Thyroid gland (tissue), 4 donors: ENCODE data around the gene FMR1NB. TPM values are rescaled to one million over a fixed set of nuclear protein-coding genes. Genes with fewer than 3 reads are reported as not detected.

Experiments used
- DNase-seq, 2 donors: peaks; one replicate each; pipeline ENCODE4 v3.0.0-alpha.2; 2019
- H3K27ac ChIP-seq, 3 donors: fragments of 200-600 bp; sonication (generic); 1 replicate in 2 of 3; 2 replicates in 1 of 3; pipeline ENCODE4 v1.5.1; 2016 to 2019; ENCODE audit warnings: mild to moderate bottlenecking in 1 of 3, moderate library complexity in 1 of 3
- H3K27me3 ChIP-seq: fragments of 200-600 bp; sonication (generic); one replicate; pipeline ENCODE4 v1.5.1; 2019
- H3K36me3 ChIP-seq, 2 donors: fragments of 200-600 bp; sonication (generic); one replicate each; pipeline ENCODE4 v1.5.1; 2016 to 2019
- H3K4me1 ChIP-seq, 2 donors: fragments of 200-600 bp; sonication (generic); one replicate each; pipeline ENCODE4 v1.5.1; 2017 to 2019
- H3K4me3 ChIP-seq, 3 donors: fragments of 200-600 bp; sonication (generic); replicated peaks in 1 of 3; 1 replicate in 2 of 3; 2 replicates in 1 of 3; pipeline ENCODE4 v1.5.1; 2016; ENCODE audit warnings: mild to moderate bottlenecking in 1 of 3
- H3K9me3 ChIP-seq: fragments of 200-600 bp; sonication (generic); one replicate; pipeline ENCODE4 v1.5.1; 2017
- CTCF ChIP-seq, 6 experiments: fragments of 200-600 bp in 3 of 6; fragments of 450-650 bp in 3 of 6; sonication (generic) in 3 of 6; IDR thresholded peaks; one replicate each; pipeline ENCODE4 v1.5.1; 2016 to 2019; ENCODE audit warnings: antibody characterized with exemption in 6 of 6, mild to moderate bottlenecking in 2 of 6, inconsistent platforms in 1 of 6, moderate library complexity in 1 of 6
- POLR2A ChIP-seq, 2 donors: fragments of 450-650 bp; IDR thresholded peaks; one replicate each; pipeline ENCODE4 v1.6.1; 2017; ENCODE audit warnings: antibody characterized with exemption in 2 of 2, mild to moderate bottlenecking in 2 of 2, moderate library complexity in 1 of 2
- WGBS, 2 donors: methylation state at CpG; one replicate each; pipeline ENCODE4 v1.1.5; 2017; 5-methylcytosine and 5-hydroxymethylcytosine counted together
- intact Hi-C: fragments of 100-400 bp; cut with DNase I; formaldehyde crosslinking; loops from one replicate; pipeline ENCODE4 v1.15.1; 2023
- total RNA-seq, 4 donors: library from RNA; depleted of rRNA; stranded (reverse); fragments of >200 nt; gene quantifications; one replicate each; pipeline ENCODE4 v1.2.3, GENCODE V29; 2016

The FMR1NB gene, protein sequence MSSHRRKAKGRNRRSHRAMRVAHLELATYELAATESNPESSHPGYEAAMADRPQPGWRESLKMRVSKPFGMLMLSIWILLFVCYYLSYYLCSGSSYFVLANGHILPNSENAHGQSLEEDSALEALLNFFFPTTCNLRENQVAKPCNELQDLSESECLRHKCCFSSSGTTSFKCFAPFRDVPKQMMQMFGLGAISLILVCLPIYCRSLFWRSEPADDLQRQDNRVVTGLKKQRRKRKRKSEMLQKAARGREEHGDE
- total RNA-seq: under 1 TPM in 1 of 4 donors, not detected in 3; 0.67 TPM

GRCh38 chrX:147981038-147981752 is at the start of gene FMR1NB:
Gene FMR1NB, plus strand, starts transcription at chrX:147981337. Its CDS starts 66 bp downstream, at chrX:147981403.
- 88 to 97% methylated on average over 10 to 15 of the region's 35 CpGs for WGBS, 2 donors
- TF ChIP-seq POLR2A (IDR thresholded peaks at IDR 0.05) (no peak), CTCF (IDR thresholded peaks at IDR 0.05) (no peak)

GRCh38 chrX:147933815-147934214 is 47.3 kb upstream of the FMR1NB start:
- Histone ChIP-seq H3K27ac (no peak overlapping the region), H3K27me3 (no peaks in the 10 kb centered on the region), H3K36me3 (peaks cover 0 to 12% of the 10 kb centered on the region in 2 donors), H3K4me1 (no peaks in the 10 kb centered on the region), H3K9me3 (no peaks in the 10 kb centered on the region), H3K4me3 (no peak overlapping the region)
- no peak for DNase-seq
- TF ChIP-seq POLR2A (IDR thresholded peaks at IDR 0.05): no peak
- no peak for TF ChIP-seq CTCF (IDR thresholded peaks at IDR 0.05)
- intact Hi-C loops: no loop called here
- 96 to 100% methylated on average over 1 of the region's 1 CpG for WGBS, 2 donors

More at GRCh38 chrX:147981038-147981752, at the start of gene FMR1NB:
- Histone ChIP-seq H3K4me1 (no peaks in the 10 kb centered on the region), H3K9me3 (no peaks in the 10 kb centered on the region), H3K4me3 (no peak within 1 kb of the TSS), H3K27ac (no peak within 1 kb of the TSS), H3K36me3 (no peaks in the 10 kb centered on the region), H3K27me3 (no peaks in the 10 kb centered on the region)
- intact Hi-C loops: no loop called here
- no peak for DNase-seq

DNA sequence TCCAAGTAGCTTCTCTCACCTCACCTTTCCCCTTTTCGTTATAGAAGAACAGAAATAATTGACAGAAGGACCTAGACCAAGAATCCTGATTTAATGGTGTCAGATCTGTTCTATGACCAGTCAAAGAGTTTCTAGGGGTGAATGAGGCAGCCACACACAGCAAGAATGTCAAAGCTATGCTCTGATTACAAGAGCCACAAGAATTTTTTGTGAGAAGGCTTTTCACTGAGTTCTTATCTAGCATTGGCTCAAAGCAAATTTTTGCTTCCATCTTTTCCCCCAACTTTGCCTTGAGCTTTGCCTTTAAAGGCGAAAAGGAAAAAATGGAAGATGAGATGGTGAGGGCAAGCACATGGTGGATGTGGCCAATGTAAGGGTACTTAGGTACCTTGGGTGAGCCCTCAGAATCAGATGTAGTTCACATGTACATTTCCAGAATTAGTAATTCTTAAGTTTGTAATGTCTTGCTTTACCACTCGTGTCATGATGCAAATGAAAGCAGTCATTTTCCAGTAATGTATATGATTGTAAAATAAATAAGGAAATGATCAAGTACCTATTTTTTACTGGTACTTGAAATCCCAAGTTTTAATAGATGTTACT is 45.9 kb upstream of the FMR1NB start:
- TF ChIP-seq POLR2A (IDR thresholded peaks at IDR 0.05) (no peak), CTCF (IDR thresholded peaks at IDR 0.05) (no peak)
- Histone ChIP-seq H3K27ac (no peak overlapping the region), H3K4me1 (no peaks in the 10 kb centered on the region), H3K4me3 (no peak overlapping the region), H3K27me3 (no peaks in the 10 kb centered on the region), H3K36me3 (peaks cover 0 to 12% of the 10 kb centered on the region in 2 donors), H3K9me3 (no peaks in the 10 kb centered on the region)
- no peak for DNase-seq
- intact Hi-C loops: no loop called here
- WGBS, 2 donors: 94 to 96% methylated on average over 3 of the region's 3 CpGs

GRCh38 chrX:147945286-147945685 is 35.9 kb upstream of the FMR1NB start:
- H3K4me3 ChIP-seq: no peak overlapping the region
- no peaks in the 10 kb centered on the region for H3K9me3 ChIP-seq
- TF ChIP-seq POLR2A (IDR thresholded peaks at IDR 0.05) (no peak), CTCF (IDR thresholded peaks at IDR 0.05) (no peak)
- H3K36me3 ChIP-seq: peaks cover 9 to 18% of the 10 kb centered on the region in 2 donors
- no peaks in the 10 kb centered on the region for H3K27me3 ChIP-seq
- intact Hi-C loops: no loop called here
- H3K27ac ChIP-seq: no peak overlapping the region
- H3K4me1 ChIP-seq: no peaks in the 10 kb centered on the region
- WGBS, 2 donors: 94 to 97% methylated on average over 5 of the region's 5 CpGs
- DNase-seq: no peak

DNA sequence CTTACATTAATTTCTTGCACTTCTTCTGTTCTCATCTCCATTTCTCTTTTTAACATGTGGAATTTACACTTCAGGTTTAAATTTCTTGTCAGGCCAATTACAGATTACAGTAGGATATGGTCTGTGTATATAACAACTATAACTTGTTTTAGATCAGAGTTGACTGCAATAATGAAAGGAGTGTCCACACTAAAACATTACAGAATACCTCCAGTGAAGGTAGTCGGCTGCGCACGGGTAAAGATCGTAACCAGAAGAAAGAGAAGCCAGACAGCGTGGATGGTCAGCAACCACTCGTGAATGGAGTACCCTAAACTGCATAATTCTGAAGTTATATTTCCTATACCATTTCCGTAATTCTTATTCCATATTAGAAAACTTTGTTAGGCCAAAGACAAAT is 32.6 kb upstream of the FMR1NB start:
- intact Hi-C loops: no loop called here
- WGBS, 2 donors: 97 to 98% methylated on average over 7 of the region's 7 CpGs
- TF ChIP-seq CTCF (IDR thresholded peaks at IDR 0.05) (no peak), POLR2A (IDR thresholded peaks at IDR 0.05) (no peak)

More for the DNA sequence above, 32.6 kb upstream of the FMR1NB start:
- no peaks in the 10 kb centered on the region for H3K9me3 ChIP-seq
- H3K36me3 ChIP-seq: peaks cover 9 to 12% of the 10 kb centered on the region in 2 donors
- no peaks in the 10 kb centered on the region for H3K27me3 ChIP-seq
- no peak overlapping the region for H3K27ac ChIP-seq
- H3K4me3 ChIP-seq: no peak overlapping the region
- H3K4me1 ChIP-seq: no peaks in the 10 kb centered on the region
- DNase-seq: no peak
